ENCODE results near the gene PRKG2.

Gene PRKG2

GRCh38 chr4:81221303-81222081 lies 6.5 kb upstream of the PRKG2 start:
- H3K9me3 ChIP-seq = no peaks in the 10 kb centered on the region
- no peak overlapping the region for H3K4me3 ChIP-seq (ENCODE audit: low read depth in 1 of 2, low read length in 1 of 2)
- peaks cover 36% of the 10 kb centered on the region for H3K27me3 ChIP-seq
- no peaks in the 10 kb centered on the region for H3K4me1 ChIP-seq (ENCODE audit: control insufficient read depth in 1 of 2, insufficient read depth in 1 of 2, low read depth in 1 of 2, low read length in 1 of 2)
- no peaks in the 10 kb centered on the region for H3K36me3 ChIP-seq
- no peak overlapping the region for H3K27ac ChIP-seq
- TF ChIP-seq CTCF (IDR thresholded peaks at IDR 0.05) = no peak

GRCh38 chr4:81220271-81220670 lies 5.2 kb upstream of the PRKG2 start:
- no peak overlapping the region for H3K27ac ChIP-seq
- H3K27me3 ChIP-seq = peaks cover 48% of the 10 kb centered on the region
- no peak overlapping the region for H3K4me3 ChIP-seq (ENCODE audit: low read depth in 1 of 2, low read length in 1 of 2)
- no peaks in the 10 kb centered on the region for H3K9me3 ChIP-seq
- no peaks in the 10 kb centered on the region for H3K36me3 ChIP-seq
- TF ChIP-seq CTCF (IDR thresholded peaks at IDR 0.05) = no peak
- H3K4me1 ChIP-seq (ENCODE audit: control insufficient read depth in 1 of 2, insufficient read depth in 1 of 2, low read depth in 1 of 2, low read length in 1 of 2) = peaks cover 0 to 7% of the 10 kb centered on the region in 2 experiments

- Histone ChIP-seq H3K4me1 (ENCODE audit: control insufficient read depth in 1 of 2, insufficient read depth in 1 of 2, low read depth in 1 of 2, low read length in 1 of 2) (peaks cover 0 to 18% of the 10 kb centered on the region in 2 experiments), H3K9me3 (no peaks in the 10 kb centered on the region), H3K27me3 (peaks cover 68% of the 10 kb centered on the region), H3K36me3 (no peaks in the 10 kb centered on the region), H3K4me3 (ENCODE audit: low read depth in 1 of 2, low read length in 1 of 2) (no peak overlapping the region), H3K27ac (no peak overlapping the region)
- no peak for TF ChIP-seq CTCF (IDR thresholded peaks at IDR 0.05)
Measured at GRCh38 chr4:81218206-81218605, 3.2 kb upstream of the PRKG2 start.

- no peaks in the 10 kb centered on the region for H3K36me3 ChIP-seq
- no peak overlapping the region for H3K27ac ChIP-seq
- H3K27me3 ChIP-seq = peaks cover 73% of the 10 kb centered on the region
- H3K9me3 ChIP-seq = no peaks in the 10 kb centered on the region
- no peak overlapping the region for H3K4me3 ChIP-seq (ENCODE audit: low read depth in 1 of 2, low read length in 1 of 2)
- H3K4me1 ChIP-seq (ENCODE audit: control insufficient read depth in 1 of 2, insufficient read depth in 1 of 2, low read depth in 1 of 2, low read length in 1 of 2) = peaks cover 0 to 18% of the 10 kb centered on the region in 2 experiments
- no peak for TF ChIP-seq CTCF (IDR thresholded peaks at IDR 0.05)
Measured at GRCh38 chr4:81217779-81218178, 2.8 kb upstream of the PRKG2 start.

- H3K9me3 ChIP-seq = no peaks in the 10 kb centered on the region
- no peak overlapping the region for H3K27ac ChIP-seq
- H3K4me3 ChIP-seq (ENCODE audit: low read depth in 1 of 2, low read length in 1 of 2) = no peak overlapping the region
- no peaks in the 10 kb centered on the region for H3K36me3 ChIP-seq
- TF ChIP-seq CTCF (IDR thresholded peaks at IDR 0.05) = no peak
- peaks cover 86% of the 10 kb centered on the region for H3K27me3 ChIP-seq
- H3K4me1 ChIP-seq (ENCODE audit: control insufficient read depth in 1 of 2, insufficient read depth in 1 of 2, low read depth in 1 of 2, low read length in 1 of 2) = peaks cover 0 to 18% of the 10 kb centered on the region in 2 experiments
Measured at GRCh38 chr4:81215931-81216330, 909 bp upstream of the PRKG2 start.

Measured in neutrophil (primary cell).